Mesenchymal stem cell (in vitro differentiated cells and primary cell): ENCODE data around the gene GLDC.
A peak's percentile ranks its signal among the peaks of the same experiment; 100 is the strongest.

Experiments used
- DNase-seq: peaks from one replicate; pipeline ENCODE4 v3.0.0-alpha.2; 2013
- H2AFZ ChIP-seq: one replicate; pipeline ENCODE4 v1.6.1; 2013; ENCODE audit warnings: low read depth, mild to moderate bottlenecking, control low read depth, inconsistent platforms, low read length, moderate library complexity
- H2AK5ac ChIP-seq: 2 replicates; pipeline ENCODE4 v1.6.1; 2013; ENCODE audit warnings: low read length, moderate library complexity, mild to moderate bottlenecking, inconsistent platforms; ENCODE audit not compliant: severe bottlenecking
- H2BK120ac ChIP-seq: one replicate; pipeline ENCODE4 v1.6.1; 2013; ENCODE audit warnings: low read depth, mild to moderate bottlenecking, inconsistent platforms, low read length, moderate library complexity
- H2BK12ac ChIP-seq, 2 experiments: one replicate each; pipeline ENCODE4 v1.6.1; 2013; ENCODE audit warnings: inconsistent platforms in 2 of 2, low read length in 2 of 2, mild to moderate bottlenecking in 2 of 2, moderate library complexity in 2 of 2, control low read depth in 1 of 2
- H2BK15ac ChIP-seq: one replicate; pipeline ENCODE4 v1.6.1; 2013; ENCODE audit warnings: mild to moderate bottlenecking, low read depth, inconsistent platforms; ENCODE audit not compliant: poor library complexity, severe bottlenecking
- H2BK5ac ChIP-seq: 2 replicates; pipeline ENCODE4 v1.6.1; 2013; ENCODE audit warnings: low read depth, mild to moderate bottlenecking, low read length, control low read depth, inconsistent platforms; ENCODE audit not compliant: poor library complexity, severe bottlenecking
- H3K14ac ChIP-seq, 2 experiments: one replicate each; pipeline ENCODE4 v1.6.1; 2013; ENCODE audit warnings: inconsistent platforms in 2 of 2, low read length in 2 of 2, control low read depth in 1 of 2, mild to moderate bottlenecking in 1 of 2, moderate library complexity in 1 of 2
- H3K18ac ChIP-seq, 2 experiments: one replicate each; pipeline ENCODE4 v1.6.1; 2013; ENCODE audit warnings: inconsistent platforms in 2 of 2, low read length in 2 of 2, control low read depth in 1 of 2, low read depth in 1 of 2, mild to moderate bottlenecking in 1 of 2
- H3K23ac ChIP-seq, 2 experiments: one replicate each; pipeline ENCODE4 v1.6.1; 2013; ENCODE audit warnings: inconsistent platforms in 2 of 2, low read length in 2 of 2, mild to moderate bottlenecking in 2 of 2, moderate library complexity in 2 of 2, control low read depth in 1 of 2
- H3K27ac ChIP-seq: 2 replicates; pipeline ENCODE4 v1.5.1; 2013; ENCODE audit warnings: mild to moderate bottlenecking, moderate library complexity, low read length, control low read depth, inconsistent platforms; ENCODE audit not compliant: poor library complexity, severe bottlenecking
- H3K27me3 ChIP-seq, 2 experiments: 2 replicates each; pipeline versions ENCODE4 v1.6.1 to v1.7.0; 2013; ENCODE audit warnings: low read length in 2 of 2, mild to moderate bottlenecking in 2 of 2, moderate library complexity in 2 of 2, control low read depth in 1 of 2, inconsistent platforms in 1 of 2; ENCODE audit not compliant: control insufficient read depth in 1 of 2, insufficient read depth in 1 of 2
- H3K36me3 ChIP-seq, 2 experiments: 2 replicates each; pipeline versions ENCODE4 v1.6.1 to v1.7.0; 2013; ENCODE audit warnings: low read length in 2 of 2, control low read depth in 1 of 2, inconsistent platforms in 1 of 2, low read depth in 1 of 2, mild to moderate bottlenecking in 1 of 2; ENCODE audit not compliant: insufficient read depth in 2 of 2, control insufficient read depth in 1 of 2
- H3K4ac ChIP-seq, 2 experiments: one replicate each; pipeline ENCODE4 v1.6.1; 2013; ENCODE audit warnings: inconsistent platforms in 2 of 2, low read length in 2 of 2, mild to moderate bottlenecking in 2 of 2, moderate library complexity in 2 of 2, control low read depth in 1 of 2, low read depth in 1 of 2
- H3K4me1 ChIP-seq: 2 replicates; pipeline ENCODE4 v1.6.1; 2013; ENCODE audit warnings: low read depth, low read length, control low read depth; ENCODE audit not compliant: control insufficient read depth, insufficient read depth
- H3K4me2 ChIP-seq: 2 replicates; pipeline ENCODE4 v1.6.1; 2013; ENCODE audit warnings: low read length, mild to moderate bottlenecking, inconsistent platforms; ENCODE audit not compliant: poor library complexity, severe bottlenecking
- H3K4me3 ChIP-seq, 2 experiments: 2 replicates each; pipeline versions ENCODE4 v1.5.1 to v1.7.0; 2013; ENCODE audit warnings: low read length in 2 of 2, mild to moderate bottlenecking in 2 of 2, control low read depth in 1 of 2, low read depth in 1 of 2; ENCODE audit not compliant: insufficient read depth in 1 of 2
- H3K79me1 ChIP-seq: replicated peaks from 2 replicates; pipeline ENCODE4 v1.6.1; 2013; ENCODE audit warnings: mild to moderate bottlenecking, control low read depth, low read length, inconsistent platforms; ENCODE audit not compliant: poor library complexity, severe bottlenecking
- H3K9ac ChIP-seq: 2 replicates; pipeline ENCODE4 v1.7.0; 2013; ENCODE audit warnings: mild to moderate bottlenecking, low read length, moderate library complexity
- H3K9me3 ChIP-seq: 2 replicates; pipeline ENCODE4 v1.7.0; 2013; ENCODE audit warnings: mild to moderate bottlenecking, low read length; ENCODE audit not compliant: control insufficient read depth
- H4K8ac ChIP-seq: one replicate; pipeline ENCODE4 v1.6.1; 2013; ENCODE audit warnings: inconsistent platforms, mild to moderate bottlenecking, low read length, moderate library complexity
- H4K91ac ChIP-seq: one replicate; pipeline ENCODE4 v1.6.1; 2013; ENCODE audit warnings: mild to moderate bottlenecking, low read length, inconsistent platforms
- WGBS: methylation state at CpG from one replicate; pipeline ENCODE4 v1.1.7; 2013; ENCODE audit warnings: mixed read lengths; 5-methylcytosine and 5-hydroxymethylcytosine counted together

GLDC gene

GRCh38 chr9:6689893-6690674 lies 44.6 kb upstream of the GLDC start:
- H2AK5ac ChIP-seq, result no peak overlapping the region
- whole genome bisulfite sequencing, result 82% methylated on average over 2 of the region's 2 CpGs
- no peak overlapping the region for H3K27ac ChIP-seq
- H2BK15ac ChIP-seq, result no peak overlapping the region
- H3K9me3 ChIP-seq, result no peaks in the 10 kb centered on the region
- DNase-seq, result no peak
- H3K4me2 ChIP-seq, result no peak overlapping the region
- H3K79me1 ChIP-seq, result peaks cover 6% of the 10 kb centered on the region
- no peaks in the 10 kb centered on the region for H3K4me1 ChIP-seq
- H3K9ac ChIP-seq, result no peak overlapping the region
- no peak overlapping the region for H2BK5ac ChIP-seq
- no peak overlapping the region for H2AFZ ChIP-seq
- no peak overlapping the region for H3K23ac ChIP-seq
- peaks cover 0 to 9% of the 10 kb centered on the region in 2 experiments for H3K36me3 ChIP-seq
- H3K27me3 ChIP-seq, result no peaks in the 10 kb centered on the region
- no peak overlapping the region for H3K14ac ChIP-seq
- no peak overlapping the region for H2BK12ac ChIP-seq
- no peak overlapping the region for H2BK120ac ChIP-seq
- no peak overlapping the region for H4K8ac ChIP-seq
- H4K91ac ChIP-seq, result no peak overlapping the region
- no peak overlapping the region for H3K18ac ChIP-seq
- H3K4me3 ChIP-seq, result no peak overlapping the region
- no peak overlapping the region for H3K4ac ChIP-seq

GRCh38 chr9:6687180-6687579 lies 41.7 kb upstream of the GLDC start:
- Histone ChIP-seq H2AFZ (no peak overlapping the region), H3K4ac (no peak overlapping the region), H3K4me2 (no peak overlapping the region), H3K9ac (no peak overlapping the region), H4K8ac (no peak overlapping the region), H3K9me3 (no peaks in the 10 kb centered on the region), H3K4me3 (no peak overlapping the region), H2BK5ac (no peak overlapping the region), H3K23ac (no peak overlapping the region), H3K4me1 (peaks cover 2% of the 10 kb centered on the region), H3K18ac (no peak overlapping the region), H2AK5ac (no peak overlapping the region), H2BK120ac (no peak overlapping the region), H4K91ac (no peak overlapping the region), H3K36me3 (peaks cover 0 to 16% of the 10 kb centered on the region in 2 experiments), H2BK12ac (no peak overlapping the region), H3K27ac (no peak overlapping the region), H3K27me3 (no peaks in the 10 kb centered on the region), H3K79me1 (peaks cover 14% of the 10 kb centered on the region), H2BK15ac (no peak overlapping the region), H3K14ac (no peak overlapping the region)
- WGBS, result 99% methylated on average over 4 of the region's 4 CpGs
- DNase-seq, result no peak

DNA sequence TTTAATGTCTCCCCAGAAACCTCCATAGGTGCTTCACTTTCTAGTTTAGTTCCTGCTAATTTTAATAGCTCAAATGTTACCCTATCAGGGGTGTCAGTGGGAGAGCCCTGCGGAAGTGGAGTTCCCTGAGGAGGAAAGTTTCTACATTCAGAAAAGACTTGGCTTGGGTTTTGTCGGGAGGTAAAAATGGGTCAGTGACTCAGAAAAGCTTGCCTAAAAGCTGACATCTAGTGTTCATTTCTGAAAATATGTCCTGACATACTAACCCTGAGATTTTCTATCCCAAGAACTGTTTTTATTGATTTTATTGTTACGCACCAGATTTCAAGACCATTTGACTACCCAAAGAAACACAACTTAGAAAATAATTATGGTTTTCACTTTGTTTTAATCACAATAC lies 40.9 kb upstream of the GLDC start:
- no peaks in the 10 kb centered on the region for H3K9me3 ChIP-seq
- H2BK12ac ChIP-seq, result no peak overlapping the region
- peak overlapping the region; percentile 57 for H3K9ac ChIP-seq
- no peak overlapping the region for H3K4me3 ChIP-seq
- H2BK120ac ChIP-seq, result no peak overlapping the region
- H3K23ac ChIP-seq, result no peak overlapping the region
- no peak overlapping the region for H2BK15ac ChIP-seq
- H3K79me1 ChIP-seq, result peaks cover 14% of the 10 kb centered on the region
- H3K4me1 ChIP-seq, result peaks cover 3% of the 10 kb centered on the region
- no peak overlapping the region for H3K14ac ChIP-seq
- H3K18ac ChIP-seq, result no peak overlapping the region
- H2AK5ac ChIP-seq, result no peak overlapping the region
- H4K8ac ChIP-seq, result no peak overlapping the region
- H2BK5ac ChIP-seq, result no peak overlapping the region
- no peak overlapping the region for H4K91ac ChIP-seq
- peak overlapping the region; percentile 20 for H3K27ac ChIP-seq
- WGBS, result 83% methylated on average over 3 of the region's 3 CpGs
- H2AFZ ChIP-seq, result no peak overlapping the region
- H3K36me3 ChIP-seq, result peaks cover 0 to 16% of the 10 kb centered on the region in 2 experiments
- H3K27me3 ChIP-seq, result no peaks in the 10 kb centered on the region
- peak; percentile 27 for DNase-seq
- H3K4ac ChIP-seq, result no peak overlapping the region
- no peak overlapping the region for H3K4me2 ChIP-seq

GRCh38 chr9:6681957-6682501 lies 36.5 kb upstream of the GLDC start:
- Histone ChIP-seq H2BK5ac (peak overlapping the region; percentile 99), H3K14ac (peak overlapping the region in 1 of 2 experiments; percentile 48), H3K9ac (peak overlapping the region; percentile 97), H3K4me2 (peak overlapping the region; percentile 79), H4K91ac (peak overlapping the region; percentile 46), H3K27me3 (no peaks in the 10 kb centered on the region), H2AFZ (no peak overlapping the region), H2AK5ac (peak overlapping the region; percentile 33), H3K4me3 (peak overlapping the region; percentile 86 to 93), H3K27ac (peak overlapping the region; percentile 100), H3K4ac (peak overlapping the region in 1 of 2 experiments; percentile 65), H3K36me3 (peaks cover 0 to 7% of the 10 kb centered on the region in 2 experiments), H2BK120ac (peak overlapping the region; percentile 64), H4K8ac (peak overlapping the region; percentile 90), H3K4me1 (peaks cover 4% of the 10 kb centered on the region), H3K79me1 (peaks cover 10% of the 10 kb centered on the region), H2BK12ac (no peak overlapping the region), H2BK15ac (no peak overlapping the region), H3K23ac (no peak overlapping the region), H3K9me3 (no peaks in the 10 kb centered on the region), H3K18ac (peak overlapping the region; percentile 99 to 100)
- WGBS, result 56% methylated on average over 13 of the region's 15 CpGs
- no peak for DNase-seq
